Stimulated activated memory B cell treated with anti-CD40 and anti-IgM and Interleukin-4, amounts not matched to agents 10 μg/mL and 1 μg/mL and 100 μg/mL, for 72 hours (primary cell): ENCODE measurements around the gene DIS3L.
"Not testable (repeated sequence)": the region's sequence is repeated elsewhere in the genome, so short reads cannot be mapped to it uniquely, and the experiment has no call there.

ENCODE experiments used
- ATAC-seq: fragments of 150-1000 bp; cut with Tn5 transposase; 2 replicates; pipeline ENCODE4 v1.10.0; 2021
- H3K27ac Mint-ChIP-seq: one replicate; pipeline ENCODE4 v1.8.0; 2022; ENCODE audit warnings: mild to moderate bottlenecking, mixed read lengths
- H3K27me3 Mint-ChIP-seq: one replicate; pipeline ENCODE4 v1.8.0; 2022; ENCODE audit warnings: mixed read lengths
- H3K36me3 Mint-ChIP-seq: one replicate; pipeline ENCODE4 v1.8.0; 2022; ENCODE audit warnings: mixed read lengths
- H3K4me1 Mint-ChIP-seq: one replicate; pipeline ENCODE4 v1.8.0; 2022; ENCODE audit warnings: mixed read lengths
- H3K4me3 Mint-ChIP-seq: one replicate; pipeline ENCODE4 v1.8.0; 2022; ENCODE audit warnings: mild to moderate bottlenecking, moderate library complexity, mixed read lengths
- H3K9me3 Mint-ChIP-seq: one replicate; pipeline ENCODE4 v1.8.0; 2022; ENCODE audit warnings: mixed read lengths

Gene DIS3L

GRCh38 chr15:66293419-66294156, at the start of gene DIS3L:
Gene DIS3L, plus strand, starts transcription at chr15:66293568. Its CDS starts 29 bp downstream, at chr15:66293597.
- Mint-ChIP-seq H3K27me3 (no peaks in the 10 kb centered on the region), H3K9me3 (no peaks in the 10 kb centered on the region), H3K27ac (peak within 1 kb of the TSS; percentile 92), H3K4me3 (peak within 1 kb of the TSS; percentile 83), H3K36me3 (peaks cover 1% of the 10 kb centered on the region), H3K4me1 (peaks cover 36% of the 10 kb centered on the region)
- ATAC-seq, result peak; percentile 91

GRCh38 chr15:66245832-66246231, 47.5 kb upstream of the DIS3L start:
- H3K4me1 Mint-ChIP-seq, result peaks cover 11% of the 10 kb centered on the region
- H3K9me3 Mint-ChIP-seq, H3K36me3 Mint-ChIP-seq, H3K27ac Mint-ChIP-seq, ATAC-seq, H3K4me3 Mint-ChIP-seq: not testable (repeated sequence)
- peaks cover 47% of the 10 kb centered on the region for H3K27me3 Mint-ChIP-seq

- H3K4me1 Mint-ChIP-seq, result peaks cover under 1% of the 10 kb centered on the region
- no peaks in the 10 kb centered on the region for H3K36me3 Mint-ChIP-seq
- H3K27me3 Mint-ChIP-seq, result peaks cover 48% of the 10 kb centered on the region
- H3K4me3 Mint-ChIP-seq, result no peak overlapping the region
- no peaks in the 10 kb centered on the region for H3K9me3 Mint-ChIP-seq
- ATAC-seq, result no peak
- H3K27ac Mint-ChIP-seq, result no peak overlapping the region
Observed at GRCh38 chr15:66246937-66247336, 46.4 kb upstream of the DIS3L start.

- H3K9me3 Mint-ChIP-seq, result no peaks in the 10 kb centered on the region
- H3K36me3 Mint-ChIP-seq, result no peaks in the 10 kb centered on the region
- H3K4me3 Mint-ChIP-seq, result no peak overlapping the region
- no peak for ATAC-seq
- H3K4me1 Mint-ChIP-seq, result peaks cover 13% of the 10 kb centered on the region
- peaks cover 51% of the 10 kb centered on the region for H3K27me3 Mint-ChIP-seq
- no peak overlapping the region for H3K27ac Mint-ChIP-seq
Observed at GRCh38 chr15:66249605-66250174, 43.7 kb upstream of the DIS3L start.

GRCh38 chr15:66251065-66251789, 42.1 kb upstream of the DIS3L start:
- Mint-ChIP-seq H3K27me3 (peaks cover 66% of the 10 kb centered on the region), H3K4me1 (peaks cover 20% of the 10 kb centered on the region), H3K27ac (no peak overlapping the region), H3K4me3 (no peak overlapping the region), H3K36me3 (no peaks in the 10 kb centered on the region), H3K9me3 (no peaks in the 10 kb centered on the region)
- no peak for ATAC-seq

GRCh38 chr15:66251790-66252684, 41.3 kb upstream of the DIS3L start:
- Mint-ChIP-seq H3K4me3 (peak overlapping the region; percentile 75), H3K9me3 (no peaks in the 10 kb centered on the region), H3K27me3 (peaks cover 72% of the 10 kb centered on the region), H3K27ac (no peak overlapping the region), H3K4me1 (peaks cover 20% of the 10 kb centered on the region), H3K36me3 (no peaks in the 10 kb centered on the region)
- ATAC-seq, result no peak

- peaks cover 72% of the 10 kb centered on the region for H3K27me3 Mint-ChIP-seq
- peak overlapping the region; percentile 75 for H3K4me3 Mint-ChIP-seq
- H3K27ac Mint-ChIP-seq, result no peak overlapping the region
- H3K36me3 Mint-ChIP-seq, result no peaks in the 10 kb centered on the region
- ATAC-seq, result peak; percentile 53
- H3K4me1 Mint-ChIP-seq, result peaks cover 20% of the 10 kb centered on the region
- H3K9me3 Mint-ChIP-seq, result no peaks in the 10 kb centered on the region
Observed at GRCh38 chr15:66252685-66253417, 40.5 kb upstream of the DIS3L start.

GRCh38 chr15:66253418-66254088, 39.8 kb upstream of the DIS3L start, which contains the start of gene MEGF11:
Gene MEGF11, minus strand, starts transcription at chr15:66253750. Its CDS starts 125,347 bp downstream, at chr15:66128403.
- ATAC-seq, result no peak
- no peaks in the 10 kb centered on the region for H3K9me3 Mint-ChIP-seq
- peak within 1 kb of the TSS; percentile 79 for H3K4me3 Mint-ChIP-seq
- H3K27ac Mint-ChIP-seq, result peak within 1 kb of the TSS; percentile 23
- no peaks in the 10 kb centered on the region for H3K36me3 Mint-ChIP-seq
- peaks cover 20% of the 10 kb centered on the region for H3K4me1 Mint-ChIP-seq
- peaks cover 72% of the 10 kb centered on the region for H3K27me3 Mint-ChIP-seq

- ATAC-seq, result no peak
- H3K27me3 Mint-ChIP-seq, result peaks cover 74% of the 10 kb centered on the region
Observed at GRCh38 chr15:66254089-66254950, 39.0 kb upstream of the DIS3L start.

GRCh38 chr15:66254951-66255676, 38.3 kb upstream of the DIS3L start:
- Mint-ChIP-seq H3K27me3 (peaks cover 71% of the 10 kb centered on the region), H3K9me3 (no peaks in the 10 kb centered on the region), H3K4me1 (peaks cover 20% of the 10 kb centered on the region), H3K4me3 (no peak overlapping the region), H3K27ac (no peak overlapping the region), H3K36me3 (no peaks in the 10 kb centered on the region)
- ATAC-seq, result no peak

More at GRCh38 chr15:66254089-66254950, 39.0 kb upstream of the DIS3L start:
- Mint-ChIP-seq H3K4me1 (peaks cover 20% of the 10 kb centered on the region), H3K9me3 (no peaks in the 10 kb centered on the region), H3K27ac (peak overlapping the region; percentile 23), H3K36me3 (no peaks in the 10 kb centered on the region), H3K4me3 (peak overlapping the region; percentile 79)

- H3K4me1 Mint-ChIP-seq, result peaks cover 20% of the 10 kb centered on the region
- no peak overlapping the region for H3K27ac Mint-ChIP-seq
- peaks cover 56% of the 10 kb centered on the region for H3K27me3 Mint-ChIP-seq
- ATAC-seq, result no peak
- no peaks in the 10 kb centered on the region for H3K36me3 Mint-ChIP-seq
- H3K9me3 Mint-ChIP-seq, result no peaks in the 10 kb centered on the region
- H3K4me3 Mint-ChIP-seq, result no peak overlapping the region
Observed at GRCh38 chr15:66256692-66257091, 36.7 kb upstream of the DIS3L start.

GRCh38 chr15:66261056-66261455, 32.3 kb upstream of the DIS3L start:
- Mint-ChIP-seq H3K4me1 (no peaks in the 10 kb centered on the region), H3K27ac (no peak overlapping the region), H3K36me3 (peaks cover 5% of the 10 kb centered on the region), H3K4me3 (no peak overlapping the region), H3K9me3 (peaks cover 10% of the 10 kb centered on the region), H3K27me3 (peaks cover 24% of the 10 kb centered on the region)
- ATAC-seq, result no peak
